HG02973 (cell line): ENCODE measurements around the gene GATA6.
"Not testable (repeated sequence)": the region's sequence is repeated elsewhere in the genome, so short reads cannot be mapped to it uniquely, and the experiment has no call there.

ENCODE experiments used
- ATAC-seq: cut with Tn5 transposase; IDR thresholded peaks from one replicate; pipeline ENCODE4 v1.9.1; 2021; ENCODE audit warnings: moderate library complexity; ENCODE audit not compliant: unreplicated experiment

The GATA6 gene

DNA sequence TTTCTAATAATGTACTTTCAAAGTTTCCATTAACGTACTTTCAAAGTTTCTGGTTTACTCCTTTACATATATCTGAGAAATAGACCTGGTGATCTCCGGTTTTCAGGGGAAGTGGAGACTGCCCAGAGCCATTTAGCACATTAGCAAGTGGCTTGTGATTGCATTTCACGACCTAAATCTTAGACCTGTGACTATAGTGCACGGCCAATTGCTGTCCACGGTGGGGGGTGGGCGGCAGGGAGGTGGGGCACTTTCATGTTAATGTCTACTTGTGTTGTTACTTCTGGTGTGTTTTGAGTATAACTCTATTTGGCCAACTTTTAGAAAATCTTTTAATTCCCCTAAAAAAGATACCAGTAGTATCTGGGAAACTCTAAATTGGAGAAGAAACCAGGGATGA is 11.3 kb downstream of the GATA6 start:
- ATAC-seq: no peak

DNA sequence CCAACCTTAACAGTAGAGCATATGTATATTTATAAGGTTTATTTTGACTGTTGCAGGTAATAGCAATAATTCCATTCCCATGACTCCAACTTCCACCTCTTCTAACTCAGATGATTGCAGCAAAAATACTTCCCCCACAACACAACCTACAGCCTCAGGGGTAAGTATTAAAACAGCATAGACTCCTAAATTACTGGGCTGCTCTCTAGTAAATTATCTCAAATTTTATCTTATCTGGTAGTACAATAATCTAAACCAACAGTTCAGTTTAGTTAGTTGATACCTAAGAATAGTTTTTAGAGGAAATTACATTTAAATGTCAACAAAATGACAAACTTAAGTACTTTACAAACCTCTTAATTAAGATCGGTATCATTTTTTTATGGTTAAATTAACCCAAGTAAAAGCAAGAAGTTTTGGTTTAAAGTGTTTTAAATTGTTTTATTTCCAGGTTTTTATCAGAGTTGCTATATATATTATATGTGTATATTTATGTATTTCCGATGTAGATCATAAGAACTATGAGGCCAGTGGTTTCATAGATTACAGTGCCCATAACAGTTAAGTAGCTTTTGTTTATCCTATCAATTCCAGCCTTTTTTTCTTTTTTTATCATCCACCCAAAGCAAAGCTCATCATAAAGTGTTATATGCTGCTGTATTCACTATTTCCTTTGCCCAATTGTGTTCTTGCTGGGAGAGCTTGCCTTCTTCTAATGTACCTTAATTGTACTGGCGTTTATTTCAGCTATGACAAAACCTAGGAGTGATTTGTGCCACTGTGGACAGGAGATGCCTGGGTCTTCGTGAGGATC is 13.7 kb downstream of the GATA6 start:
- no peak for ATAC-seq

DNA sequence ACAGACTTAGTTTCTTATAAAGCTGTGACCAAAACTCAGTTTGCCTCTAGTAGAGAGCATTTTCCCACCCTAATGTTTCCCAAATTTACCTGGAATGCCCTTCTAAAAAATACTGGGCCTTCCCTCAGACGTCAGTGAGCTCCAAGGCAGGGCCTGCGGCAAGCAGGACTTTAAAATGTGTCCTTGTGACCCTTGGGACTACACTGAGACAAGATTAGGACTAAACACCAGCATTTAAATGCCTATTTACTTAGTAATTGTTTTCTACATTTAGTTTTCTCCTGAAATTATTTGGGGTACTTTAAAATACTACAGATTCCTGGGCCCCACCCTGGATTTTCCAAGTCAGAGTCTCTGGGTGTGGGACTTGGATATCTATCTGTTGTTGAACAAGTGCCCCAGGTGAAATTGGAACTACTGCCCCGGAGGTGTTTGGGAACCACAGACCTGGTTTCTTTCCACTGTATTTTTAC is 14.3 kb downstream of the GATA6 start:
- ATAC-seq: no peak

DNA sequence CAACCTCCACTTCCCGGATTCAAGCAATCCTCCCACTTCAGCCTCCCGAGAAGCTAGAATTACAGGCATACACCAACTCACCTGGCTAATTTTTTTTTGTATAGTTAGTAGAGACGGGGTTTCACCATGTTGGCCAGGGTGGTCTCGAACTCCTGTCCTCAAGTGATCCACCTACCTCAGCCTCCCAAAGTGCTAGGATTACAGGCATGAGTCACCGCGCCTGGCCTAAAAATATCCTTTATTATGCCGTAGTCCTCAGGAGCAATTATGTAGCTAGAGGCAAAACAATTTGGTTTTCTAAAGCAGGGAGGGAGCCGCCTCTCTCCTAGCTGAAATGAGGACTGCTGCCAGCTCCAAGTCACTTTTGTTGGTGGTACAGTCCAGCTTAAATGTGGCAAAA is 15.2 kb downstream of the GATA6 start:
- ATAC-seq: not testable (repeated sequence)

DNA sequence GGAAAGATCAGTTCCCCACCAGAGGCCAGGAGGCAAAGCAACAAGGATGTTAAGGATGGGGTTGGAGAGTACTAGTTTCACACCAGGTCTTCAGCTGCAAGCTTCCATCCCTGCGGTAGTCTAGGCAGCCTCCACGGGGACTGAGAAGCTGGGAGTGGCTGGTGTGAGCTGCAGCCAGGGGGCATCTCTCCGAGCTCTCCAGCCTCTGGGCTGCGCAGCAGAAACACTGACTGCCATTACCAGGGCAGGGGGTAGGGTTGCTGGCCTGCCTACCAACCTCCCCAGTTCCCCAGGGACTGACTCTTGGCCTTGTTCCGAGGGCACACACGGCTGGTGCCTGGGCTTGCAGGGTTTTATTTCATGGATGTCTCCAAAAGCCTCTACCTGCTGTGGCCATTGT is 15.9 kb downstream of the GATA6 start:
- no peak for ATAC-seq

DNA sequence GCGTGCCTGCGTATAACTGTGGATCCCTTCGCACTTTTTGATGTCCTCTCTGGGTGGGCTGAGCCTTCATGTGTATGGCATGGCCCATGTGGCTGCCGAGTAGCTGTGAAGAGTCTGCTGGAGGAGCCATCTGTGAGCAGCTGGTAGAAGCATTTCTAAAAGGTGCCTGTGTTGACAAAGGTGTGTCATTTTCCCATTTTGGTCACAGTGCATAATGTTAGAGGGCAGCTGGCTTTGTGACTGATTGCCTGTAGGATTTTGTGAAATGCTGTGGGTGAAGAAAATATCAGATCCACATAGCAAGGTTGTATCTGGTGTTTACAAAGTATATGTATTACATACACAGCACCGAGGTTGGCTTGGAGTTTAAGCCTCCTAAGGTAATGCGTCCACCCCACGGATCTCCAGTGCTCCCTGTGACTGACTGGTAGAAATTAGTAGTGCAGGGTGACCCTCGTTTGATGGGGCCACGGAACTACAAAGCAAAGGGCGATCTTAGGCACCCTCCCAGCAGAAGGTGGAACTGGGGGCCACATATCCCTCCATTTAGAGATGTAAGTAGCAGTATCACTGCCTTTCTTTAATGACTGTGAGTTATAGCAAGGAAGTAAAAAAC is 16.5 kb downstream of the GATA6 start:
- ATAC-seq: no peak

DNA sequence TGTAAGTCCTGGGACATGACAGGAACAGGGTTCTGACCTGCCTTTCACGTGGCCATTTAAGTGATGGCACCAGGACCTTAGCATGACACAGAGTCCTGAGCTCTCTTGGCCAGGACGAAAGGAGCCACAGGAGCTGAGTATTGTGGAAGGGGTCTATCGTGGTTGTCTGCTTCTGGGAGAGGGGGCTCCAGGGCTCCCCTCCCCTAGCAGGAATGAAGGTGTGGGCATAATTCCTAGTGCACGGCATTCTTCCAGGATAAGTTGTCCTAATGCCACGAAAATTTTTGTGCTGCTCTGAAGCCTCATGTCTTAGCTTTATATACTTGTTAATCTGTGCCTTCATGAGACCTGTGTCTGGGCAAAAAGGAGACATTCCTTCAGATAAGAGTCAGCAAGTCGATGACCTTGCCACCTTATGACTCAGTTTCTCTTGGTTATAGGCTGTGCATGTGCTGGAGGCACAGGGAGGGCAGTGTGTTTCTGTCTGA is 17.1 kb downstream of the GATA6 start:
- ATAC-seq: no peak

DNA sequence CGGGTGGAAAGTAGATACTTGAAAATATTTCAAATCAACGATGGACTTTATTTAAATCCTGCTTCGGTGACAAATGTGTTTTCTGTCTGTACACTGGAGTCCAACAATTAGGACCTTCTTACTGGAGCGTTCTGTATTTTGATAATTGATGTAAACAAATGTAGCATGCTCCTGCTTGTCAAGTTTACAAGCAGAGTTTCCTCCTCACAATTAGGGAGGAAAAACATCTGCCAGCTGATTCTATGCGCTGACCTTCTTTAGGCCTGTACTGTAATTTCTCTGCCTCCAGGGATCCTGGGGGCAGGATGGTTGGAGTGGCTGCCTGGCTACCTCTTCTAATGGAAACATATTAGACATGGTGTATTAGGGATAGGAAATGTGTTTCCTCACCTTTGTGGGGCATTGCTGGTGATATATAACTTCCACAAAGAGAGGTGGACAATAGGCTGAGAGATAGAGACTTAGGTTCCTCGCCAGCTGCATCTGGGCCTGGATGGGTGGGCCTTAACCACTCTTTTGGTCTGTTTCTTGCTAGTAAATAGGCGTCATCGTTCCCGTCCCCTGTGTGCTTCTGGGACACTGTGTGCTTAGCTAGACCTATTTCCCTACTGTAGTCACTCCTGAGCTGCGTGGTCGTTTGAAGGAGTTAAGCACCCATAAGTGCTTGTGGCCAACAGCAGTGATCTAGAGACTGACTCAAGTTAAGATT is 19.3 kb downstream of the GATA6 start:
- ATAC-seq: no peak

GRCh38 chr18:22189449-22190166 is 20.2 kb downstream of the GATA6 start:
- no peak for ATAC-seq

DNA sequence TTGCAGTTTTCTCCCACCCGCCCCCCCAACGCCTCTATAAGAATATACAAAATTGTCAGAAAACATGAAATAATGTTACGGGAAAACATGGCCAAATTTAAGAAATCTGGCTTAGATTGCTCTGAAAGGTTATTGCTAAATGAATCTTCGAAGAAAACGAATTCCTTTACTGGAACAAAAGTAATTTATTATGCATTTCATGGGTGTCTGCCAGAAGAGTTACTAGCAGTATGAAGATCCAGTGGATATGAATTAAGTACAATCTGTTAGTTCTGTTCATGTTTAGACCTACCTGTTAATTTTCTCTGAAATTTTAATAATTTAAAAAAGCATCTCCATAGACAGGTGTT is 21.9 kb downstream of the GATA6 start:
- ATAC-seq: no peak

GRCh38 chr18:22191923-22192322 is 22.5 kb downstream of the GATA6 start:
- ATAC-seq: no peak

DNA sequence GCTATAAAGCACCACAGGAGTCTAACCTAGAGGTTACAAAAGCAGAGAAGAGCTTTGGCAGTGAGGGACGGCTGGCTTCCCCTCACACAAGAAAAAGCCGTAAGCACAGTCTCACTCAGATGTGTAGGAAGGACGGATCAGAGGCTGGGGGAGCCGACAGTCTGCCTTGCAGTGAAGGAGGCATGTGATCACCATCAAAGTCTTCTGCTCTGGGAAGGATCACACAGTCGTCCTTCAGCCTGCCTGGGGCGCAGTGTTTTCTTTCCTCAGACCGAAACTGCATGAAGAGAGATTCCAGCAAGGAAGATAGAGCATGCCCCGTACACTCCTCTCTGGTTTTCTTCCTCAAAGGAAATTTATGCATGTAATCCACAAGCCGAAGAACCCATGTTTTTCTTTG is 24.1 kb downstream of the GATA6 start:
- ATAC-seq: no peak

GRCh38 chr18:22194151-22194598 is 24.8 kb downstream of the GATA6 start:
- ATAC-seq: no peak

GRCh38 chr18:22195052-22195451 is 25.7 kb downstream of the GATA6 start:
- no peak for ATAC-seq

GRCh38 chr18:22196943-22197342 is 27.6 kb downstream of the GATA6 start:
- not testable (repeated sequence) for ATAC-seq

DNA sequence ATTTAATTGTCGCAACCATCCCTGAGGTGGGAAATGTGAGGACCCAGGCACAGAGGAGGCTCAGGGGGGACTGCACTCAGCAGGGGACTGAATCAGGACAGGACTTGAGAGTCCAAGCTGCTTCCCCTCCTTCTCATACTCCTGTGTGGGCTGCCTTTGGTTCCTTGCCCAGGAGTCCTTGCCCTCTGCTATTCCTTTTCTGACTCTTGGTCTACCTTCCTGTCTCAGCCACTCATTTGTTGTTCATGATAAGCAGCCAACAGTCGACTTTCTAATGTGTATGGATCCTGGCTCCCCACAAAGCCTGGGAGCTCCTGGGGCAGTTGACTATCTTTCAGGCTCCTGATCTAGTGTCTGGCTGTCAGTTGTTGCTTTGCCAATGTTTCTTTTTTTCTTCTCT is 28.3 kb downstream of the GATA6 start:
- ATAC-seq: no peak

- ATAC-seq: no peak
These were observed 28.8 kb downstream of the GATA6 start for GRCh38 chr18:22198163-22198562.

GRCh38 chr18:22199005-22199404 is 29.6 kb downstream of the GATA6 start:
- no peak for ATAC-seq

- no peak for ATAC-seq
These were observed 31.3 kb downstream of the GATA6 start for GRCh38 chr18:22200611-22201225.

GRCh38 chr18:22203035-22203434 is 33.6 kb downstream of the GATA6 start:
- no peak for ATAC-seq
